Activated CD8-positive, alpha-beta memory T cell treated with anti-CD3 and anti-CD28 coated beads, Interleukin-2, amount 50 U/mL, for 1 hour (primary cell): Measurements from ENCODE around the gene DPEP3.

Source experiments
- DNase-seq: peaks from one replicate; pipeline ENCODE4 v3.0.0-alpha.2; 2020; ENCODE audit errors: extremely low read depth

Gene DPEP3

DNA sequence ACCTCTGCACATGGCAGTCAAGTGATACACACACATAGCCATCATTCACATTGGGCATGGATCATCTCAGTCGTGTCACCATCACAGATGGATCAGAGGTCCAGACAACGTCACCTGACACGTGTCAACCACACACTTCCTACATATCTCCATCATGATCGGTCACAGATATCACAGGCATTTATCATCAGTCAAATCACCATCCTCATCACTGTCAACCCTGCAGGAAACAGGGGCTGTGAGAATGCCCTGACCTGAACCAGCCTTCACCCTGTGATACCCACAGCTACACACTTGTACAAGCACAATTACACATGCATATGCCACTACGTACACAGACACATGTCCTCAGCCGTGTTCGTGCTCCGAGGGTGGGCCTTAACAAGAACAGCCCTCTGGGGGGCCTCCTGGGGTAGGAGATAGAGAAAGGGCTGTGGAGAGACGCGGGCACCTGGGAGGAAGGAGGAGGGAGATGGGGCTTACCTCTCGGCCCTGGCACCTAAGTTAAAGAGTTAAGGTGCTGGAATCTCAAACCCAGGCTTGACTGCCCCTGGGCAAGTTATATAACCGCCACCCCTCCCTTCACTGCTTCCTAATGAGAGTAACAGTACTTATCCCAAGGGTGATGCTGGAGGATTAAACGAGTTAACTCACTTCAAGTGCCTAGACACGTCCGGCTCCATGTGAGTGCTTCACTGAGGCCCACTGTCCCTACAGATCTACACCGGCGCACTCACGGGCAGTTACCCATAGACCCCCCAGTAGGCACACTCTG lies 12.9 kb downstream of the DPEP3 start:
- DNase-seq = no peak

DNA sequence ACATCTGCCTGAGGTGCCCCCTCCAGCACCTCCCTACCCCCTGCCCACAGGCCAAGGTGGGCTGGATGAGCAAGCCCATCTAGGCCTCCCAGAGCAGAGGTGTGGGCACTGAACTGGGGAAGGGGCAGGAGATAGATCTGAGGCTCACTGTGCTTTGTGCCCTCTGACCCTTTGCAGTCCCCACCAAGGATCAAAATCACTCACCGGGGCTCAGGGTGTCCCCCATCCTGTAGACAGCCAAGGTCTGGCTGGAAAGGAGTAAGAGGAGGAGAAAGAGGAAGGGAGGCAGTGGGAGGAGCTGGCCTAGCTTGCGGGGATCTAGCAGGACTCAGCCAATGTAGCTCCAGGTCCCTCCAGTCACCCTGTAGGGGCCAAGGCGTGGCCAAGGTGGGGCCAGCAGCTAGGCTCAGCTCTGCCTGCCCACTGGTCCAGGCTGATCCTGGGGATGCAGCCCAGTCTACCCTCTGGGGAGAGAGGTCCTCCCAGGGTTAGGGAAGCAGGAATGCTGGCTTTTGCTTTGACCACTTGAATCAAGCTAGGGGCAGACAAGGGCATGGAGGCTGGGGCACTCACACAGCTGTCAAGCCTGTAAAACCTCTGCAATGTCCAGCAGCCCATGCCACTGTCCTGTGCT lies 13.6 kb downstream of the DPEP3 start:
- DNase-seq = no peak

- DNase-seq = no peak
Observed at GRCh38 chr16:67965668-67966548, 14.4 kb downstream of the DPEP3 start.

DNA sequence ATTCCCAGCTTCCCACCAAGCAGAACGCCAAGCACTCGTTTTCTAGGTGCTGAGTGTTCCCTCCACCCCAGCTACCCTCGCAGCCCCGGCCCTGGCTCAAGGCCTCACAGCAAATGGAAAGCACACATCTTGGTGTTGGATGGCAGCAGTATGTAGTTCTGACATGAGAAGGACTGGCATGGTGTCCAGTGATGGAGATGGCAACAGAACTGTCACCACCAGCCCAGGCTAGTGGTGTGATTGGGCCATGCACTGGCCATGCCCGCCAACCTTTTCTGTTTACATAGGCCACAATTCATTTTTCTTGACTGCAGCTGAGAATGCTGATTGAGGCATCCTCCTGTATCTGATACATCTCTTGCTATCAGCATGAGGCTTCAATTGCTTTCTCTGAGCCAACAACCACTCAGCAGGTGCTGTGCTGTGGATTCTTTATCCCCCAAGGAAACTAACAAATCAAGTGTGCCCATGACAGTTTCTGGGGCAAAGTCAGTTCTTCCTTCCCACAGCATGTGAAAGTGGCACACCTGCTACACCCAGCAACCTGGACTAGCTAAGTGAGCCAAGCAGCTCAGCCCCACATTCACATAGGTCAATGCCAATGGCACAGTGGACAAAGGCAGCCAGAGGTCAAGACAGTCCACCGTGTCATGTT lies 15.7 kb downstream of the DPEP3 start:
- no peak for DNase-seq

GRCh38 chr16:67963662-67964321 lies 16.5 kb downstream of the DPEP3 start:
- no peak for DNase-seq

GRCh38 chr16:67963292-67963661 lies 17.0 kb downstream of the DPEP3 start:
- DNase-seq = no peak

DNA sequence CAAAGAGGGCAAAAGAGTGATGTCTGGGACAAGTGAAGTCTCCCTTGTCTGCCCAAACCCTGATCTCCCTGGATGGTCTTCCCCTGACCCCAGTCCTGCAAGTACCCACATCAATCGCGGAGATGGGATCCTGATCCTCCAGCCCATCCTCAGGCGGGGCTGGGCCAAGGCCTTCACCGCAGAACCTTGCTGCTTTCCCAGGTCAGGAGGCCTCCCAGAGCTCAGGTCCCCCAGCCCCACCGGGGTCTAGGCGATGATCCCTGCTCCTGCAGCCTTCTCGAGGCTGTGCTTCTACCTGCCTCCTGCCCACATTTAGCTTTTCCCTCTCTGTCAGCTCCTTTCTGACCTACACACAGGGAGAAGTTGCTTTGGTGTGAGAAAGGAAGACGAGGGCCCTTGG lies 18.2 kb downstream of the DPEP3 start:
- DNase-seq = no peak

DNA sequence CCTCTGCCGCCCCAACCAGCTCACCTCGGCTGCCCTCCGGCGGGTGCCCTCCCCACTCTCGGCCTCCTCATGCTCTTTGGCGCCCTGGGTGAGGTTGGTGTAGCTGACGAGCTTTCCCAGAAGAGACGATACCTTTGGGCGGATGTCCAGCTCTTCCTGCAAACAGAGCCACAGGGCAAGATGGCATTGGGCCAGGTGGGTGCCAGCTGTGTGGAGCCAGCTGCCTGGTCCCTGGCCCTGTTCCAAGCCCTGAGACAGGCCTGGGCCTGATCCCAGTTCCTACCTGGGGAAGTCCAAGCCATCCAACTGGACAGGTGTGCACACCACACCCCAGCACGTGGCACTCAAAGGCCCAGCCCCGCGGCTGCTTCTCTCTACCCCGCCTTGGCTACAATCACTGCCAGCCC lies 18.7 kb downstream of the DPEP3 start:
- no peak for DNase-seq

DNA sequence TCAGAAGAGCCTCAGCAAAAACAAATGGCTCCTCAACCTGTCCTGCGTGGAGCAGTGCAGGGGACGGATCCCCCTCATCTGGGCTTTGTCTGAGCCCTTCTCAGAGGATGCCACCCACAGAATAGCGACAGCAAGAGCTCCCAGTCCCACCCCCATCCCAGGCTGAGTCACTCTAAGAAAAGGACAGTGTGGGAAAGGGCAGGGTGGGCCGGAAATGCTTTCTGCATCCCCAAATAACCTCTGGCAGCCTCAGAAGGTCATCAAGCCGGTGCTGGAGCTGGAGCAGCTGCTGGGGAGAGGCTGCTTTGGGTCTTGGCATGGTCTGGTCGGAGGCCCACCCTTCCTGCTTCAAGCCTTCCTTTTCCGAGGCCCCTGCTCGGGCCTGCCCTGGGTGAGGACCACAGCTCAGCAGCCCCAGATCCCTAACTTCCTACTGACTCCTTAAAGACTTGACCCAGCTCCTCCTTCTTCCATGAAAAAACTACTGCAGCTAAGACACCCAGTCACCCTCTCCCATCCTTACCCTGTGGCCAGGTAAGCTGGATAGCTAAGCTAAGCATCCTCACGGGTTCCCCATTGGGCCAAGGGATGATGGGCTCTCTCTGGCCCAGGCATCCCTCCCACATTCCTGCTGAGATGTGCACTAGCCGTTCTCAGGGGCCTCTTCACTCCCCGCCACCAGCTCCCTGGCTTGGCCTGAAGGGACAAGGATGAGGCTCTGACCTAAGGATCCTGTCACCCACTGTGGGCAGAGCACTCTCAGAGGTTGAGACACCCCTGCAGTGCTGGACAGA lies 20.6 kb downstream of the DPEP3 start:
- DNase-seq = no peak

DNA sequence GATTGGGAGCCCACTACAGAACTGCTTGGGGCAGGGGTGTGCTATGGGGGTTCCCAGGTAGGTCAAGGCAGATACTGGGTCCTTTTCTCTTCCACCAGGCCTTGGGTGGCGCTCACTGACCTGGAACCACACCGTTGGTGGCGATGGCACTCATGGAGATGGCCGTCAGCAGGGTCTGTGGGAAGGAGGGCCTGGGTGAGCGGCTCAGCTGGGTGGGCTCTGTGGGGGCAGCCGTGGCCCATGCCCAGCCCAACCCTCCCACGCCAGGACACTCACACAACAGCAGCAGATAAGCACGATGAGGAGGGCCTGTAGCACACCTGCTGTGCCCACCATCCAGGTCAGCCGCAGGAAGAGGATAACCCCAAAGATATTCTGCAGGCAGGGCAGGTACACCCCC lies 22.7 kb downstream of the DPEP3 start:
- no peak for DNase-seq

- no peak for DNase-seq
Observed at GRCh38 chr16:67954421-67955196, 25.7 kb downstream of the DPEP3 start.

DNA sequence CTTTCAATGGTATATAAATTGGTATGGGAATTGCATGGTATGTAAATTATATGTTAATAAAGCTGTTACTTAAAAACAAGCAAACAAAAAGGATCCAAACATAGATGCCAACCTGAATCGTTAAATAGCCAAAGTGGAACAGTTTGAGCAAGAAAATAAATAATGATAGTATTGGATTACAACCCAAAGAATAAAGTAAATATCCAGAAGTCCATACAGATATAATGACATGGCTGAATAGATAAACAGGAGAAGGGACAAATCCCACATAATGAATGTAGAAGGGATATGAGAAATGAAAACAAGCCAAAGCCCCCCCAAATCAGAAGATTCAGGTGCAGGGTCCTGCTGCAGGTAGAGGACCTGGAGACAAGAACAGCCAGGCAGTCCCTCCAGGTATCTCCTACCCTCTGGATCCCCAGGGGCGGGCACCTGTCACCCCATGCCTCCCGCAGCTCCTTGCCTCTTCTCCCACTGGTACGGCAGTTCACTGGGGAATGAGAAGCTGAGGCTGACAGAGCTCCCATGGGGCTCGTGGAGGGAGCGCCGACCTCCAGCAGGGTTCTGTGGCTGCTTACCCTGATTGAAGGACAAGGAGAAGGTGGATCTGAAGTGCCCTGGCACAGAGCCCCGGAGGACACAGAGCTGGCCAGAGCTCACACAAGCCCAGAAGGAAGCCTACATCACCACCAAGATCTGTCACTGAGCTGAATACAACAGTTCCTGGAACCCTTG lies 26.5 kb downstream of the DPEP3 start:
- no peak for DNase-seq

- DNase-seq = no peak
Observed at GRCh38 chr16:67951485-67951884, 28.8 kb downstream of the DPEP3 start.

GRCh38 chr16:67950335-67950843 lies 29.9 kb downstream of the DPEP3 start:
- DNase-seq = no peak

GRCh38 chr16:67949645-67950044 lies 30.7 kb downstream of the DPEP3 start:
- DNase-seq = no peak

DNA sequence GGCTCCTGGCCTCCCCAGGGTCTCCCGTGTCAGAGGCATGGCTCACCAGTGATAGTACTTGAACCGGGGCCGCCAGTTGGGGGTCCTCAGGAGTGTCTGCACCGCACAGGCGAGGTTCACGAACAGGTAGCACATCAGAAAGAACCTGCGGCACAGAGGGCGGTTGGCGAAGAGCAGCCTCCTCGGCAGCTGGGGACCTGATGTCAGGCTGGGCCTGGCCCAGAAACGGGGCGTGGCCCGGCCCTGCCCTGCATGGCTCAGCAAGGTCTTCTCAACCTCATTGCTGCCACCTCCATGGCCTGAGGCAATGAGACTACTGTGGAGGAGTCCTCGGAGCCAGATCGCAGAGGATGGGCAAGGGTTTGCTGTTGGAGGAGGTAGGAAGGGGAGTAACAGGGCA lies 32.3 kb downstream of the DPEP3 start:
- DNase-seq = no peak

- DNase-seq = no peak
Observed at GRCh38 chr16:67946966-67947558, 33.2 kb downstream of the DPEP3 start.

GRCh38 chr16:67946128-67946569 lies 34.1 kb downstream of the DPEP3 start:
- no peak for DNase-seq
